ENCODE measurements around the gene RNASE2. TPM values are rescaled to one million over a fixed set of nuclear protein-coding genes. Genes with fewer than 3 reads are reported as not detected.

RNASE2 gene
- total and polyA plus RNA-seq, 2 donors (not counting 3 experiments of a cell fraction or from before 2014, with no cell fraction given): not detected

DNA sequence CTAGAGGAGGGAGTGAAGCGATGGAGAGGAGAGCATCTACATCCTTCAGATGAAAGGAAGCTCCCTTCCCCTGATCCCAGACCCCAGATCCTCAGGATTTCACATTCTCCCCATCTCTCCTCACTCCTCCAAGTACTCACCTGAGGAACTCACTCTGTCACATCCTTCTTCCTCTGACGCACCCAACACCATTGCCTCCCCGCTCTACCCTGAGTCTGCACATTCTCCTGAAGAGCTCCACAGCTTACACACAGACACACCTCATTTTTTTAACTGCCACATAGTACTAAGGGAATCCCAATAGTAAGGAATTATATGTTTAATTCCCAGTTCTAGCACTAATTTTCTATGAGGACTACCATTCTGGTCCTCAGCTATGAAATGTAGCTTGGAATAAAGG, 18.2 kb downstream of the RNASE2 start:
- no peak overlapping the region for H2AFZ ChIP-seq (ENCODE audit: low read depth, low read length)
- intact Hi-C loops (cut with micrococcal nuclease): loop anchor here (5.0 to 10.0 kb wide), 3 partner anchors 129 to 361 kb away; partner anchors contain the start of genes RNASE6 and TMEM253
- CTCF ChIA-PET: interaction anchor here (1.1 to 5.5 kb wide), 3 partner anchors 32 to 115 kb away, joined by 4 to 103 read pairs (median 5); no protein-coding TSS in a partner anchor

More for the DNA sequence above, 18.2 kb downstream of the RNASE2 start:
- BruUV-seq (replicated peaks): no TSS peak
- Histone ChIP-seq H3K27me3 (ENCODE audit: control insufficient read depth in 2 of 2, insufficient read depth in 2 of 2, low read length in 2 of 2) (no peaks in the 10 kb centered on the region), H3K9me3 (replicated peaks; ENCODE audit: control insufficient read depth, insufficient read depth, low read length) (no peaks in the 10 kb centered on the region), H3K4me2 (ENCODE audit: insufficient read depth, low read length) (no peak overlapping the region), H4K20me1 (replicated peaks; ENCODE audit: control insufficient read depth, extremely low read depth, insufficient read depth, low read length) (no peaks in the 10 kb centered on the region), H3K9ac (replicated peaks; ENCODE audit: extremely low read depth, insufficient read depth, low read length) (no peak overlapping the region), H3K36me3 (ENCODE audit: control insufficient read depth in 2 of 2, extremely low read depth in 1 of 2, insufficient read depth in 2 of 2, low read length in 2 of 2) (no peaks in the 10 kb centered on the region), H3K27ac (ENCODE audit: insufficient read depth, low read depth, low read length) (no peak overlapping the region), H3K9me1 (replicated peaks; ENCODE audit: control insufficient read depth, extremely low read depth, insufficient read depth, low read length) (no peaks in the 10 kb centered on the region), H3K4me1 (ENCODE audit: control insufficient read depth, extremely low read depth, insufficient read depth, low read length) (peaks cover 21% of the 10 kb centered on the region), H3K4me3 (replicated peaks in 1 of 3; ENCODE audit: insufficient read depth in 1 of 3, low read depth in 1 of 3, low read length in 3 of 3) (no peak overlapping the region), H3K79me2 (ENCODE audit: control insufficient read depth, insufficient read depth, low read length) (no peaks in the 10 kb centered on the region)
- dilution Hi-C loops (cut with MboI; ENCODE audit: extremely low pct_ligation_motif_present, low sequenced_read_pairs): no loop called here
- POLR2A ChIA-PET: interaction anchor here (0.6 to 0.7 kb wide), 2 partner anchors 110 to 130 kb away, joined by 3 to 5 read pairs; no protein-coding TSS in a partner anchor
- TF ChIP-seq, protein P1, sequence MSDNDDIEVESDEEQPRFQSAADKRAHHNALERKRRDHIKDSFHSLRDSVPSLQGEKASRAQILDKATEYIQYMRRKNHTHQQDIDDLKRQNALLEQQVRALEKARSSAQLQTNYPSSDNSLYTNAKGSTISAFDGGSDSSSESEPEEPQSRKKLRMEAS (IDR thresholded peaks at IDR 0.05; ENCODE audit: insufficient read depth, insufficient read length): no peak
- TF ChIP-seq GATA2 (IDR thresholded peaks at IDR 0.05; ENCODE audit: insufficient read depth, insufficient read length, low read depth, low read length) (no peak), JUN (IDR thresholded peaks at IDR 0.05; ENCODE audit: borderline replicate concordance, insufficient read depth, insufficient read length, low read depth) (no peak), FOS (IDR thresholded peaks at IDR 0.05; ENCODE audit: borderline replicate concordance, insufficient read depth, low read length) (no peak), POLR2AphosphoS5 (IDR thresholded peaks at IDR 0.05; ENCODE audit: insufficient read depth, low read depth, low read length) (no peak), POLR2A (IDR thresholded peaks at IDR 0.05; ENCODE audit: low read depth, low read length) (no peak), MYC (IDR thresholded peaks at IDR 0.05; ENCODE audit: low read depth, low read length) (no peak), EZH2 (IDR thresholded peaks at IDR 0.05; ENCODE audit: borderline replicate concordance, low read depth, low read length, severe bottlenecking) (no peak)
- TF ChIP-seq, protein P2, sequence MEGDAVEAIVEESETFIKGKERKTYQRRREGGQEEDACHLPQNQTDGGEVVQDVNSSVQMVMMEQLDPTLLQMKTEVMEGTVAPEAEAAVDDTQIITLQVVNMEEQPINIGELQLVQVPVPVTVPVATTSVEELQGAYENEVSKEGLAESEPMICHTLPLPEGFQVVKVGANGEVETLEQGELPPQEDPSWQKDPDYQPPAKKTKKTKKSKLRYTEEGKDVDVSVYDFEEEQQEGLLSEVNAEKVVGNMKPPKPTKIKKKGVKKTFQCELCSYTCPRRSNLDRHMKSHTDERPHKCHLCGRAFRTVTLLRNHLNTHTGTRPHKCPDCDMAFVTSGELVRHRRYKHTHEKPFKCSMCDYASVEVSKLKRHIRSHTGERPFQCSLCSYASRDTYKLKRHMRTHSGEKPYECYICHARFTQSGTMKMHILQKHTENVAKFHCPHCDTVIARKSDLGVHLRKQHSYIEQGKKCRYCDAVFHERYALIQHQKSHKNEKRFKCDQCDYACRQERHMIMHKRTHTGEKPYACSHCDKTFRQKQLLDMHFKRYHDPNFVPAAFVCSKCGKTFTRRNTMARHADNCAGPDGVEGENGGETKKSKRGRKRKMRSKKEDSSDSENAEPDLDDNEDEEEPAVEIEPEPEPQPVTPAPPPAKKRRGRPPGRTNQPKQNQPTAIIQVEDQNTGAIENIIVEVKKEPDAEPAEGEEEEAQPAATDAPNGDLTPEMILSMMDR (IDR thresholded peaks at IDR 0.05; ENCODE audit: extremely low read depth in 1 of 2, insufficient read depth in 1 of 2, low read depth in 1 of 2, low read length in 2 of 2): no peak
- FAIRE-seq (no peak), DNase-seq (ENCODE audit: low read depth, low spot score) (no peak)
